Measurements from ENCODE around the gene ZNRF3. TPM values are rescaled to one million over a fixed set of nuclear protein-coding genes. Genes with fewer than 3 reads are reported as not detected.
"Not testable (repeated sequence)": the region's sequence is repeated elsewhere in the genome, so short reads cannot be mapped to it uniquely, and the experiment has no call there.

Gene ZNRF3
- total RNA-seq, 1 donor from 2014 or later = 5.8 TPM

GRCh38 chr22:29037340-29037932 lies 154.1 kb downstream of the ZNRF3 start:
- Mint-ChIP-seq H3K27me3 (ENCODE audit: low read depth, unreplicated experiment) (no peaks in the 10 kb centered on the region), H3K4me1 (ENCODE audit: low read depth, unreplicated experiment) (peaks cover 19% of the 10 kb centered on the region), H3K27ac (ENCODE audit: unreplicated experiment) (no peak overlapping the region), H3K4me3 (ENCODE audit: unreplicated experiment) (no peak overlapping the region), H3K36me3 (ENCODE audit: low read depth, unreplicated experiment) (no peaks in the 10 kb centered on the region), H3K9me3 (ENCODE audit: unreplicated experiment) (no peaks in the 10 kb centered on the region)
- DNase-seq (ENCODE audit: low read depth) (no peak), FAIRE-seq (no peak)
- Histone ChIP-seq H3K4me3 (ENCODE audit: insufficient read depth, low read depth, low read length) (no peak overlapping the region), H3K36me3 (ENCODE audit: insufficient read depth, low read length) (no peaks in the 10 kb centered on the region), H2AFZ (ENCODE audit: low read depth, low read length) (no peak overlapping the region), H3K9me3 (ENCODE audit: insufficient read depth, low read depth, low read length) (no peaks in the 10 kb centered on the region), H3K4me1 (ENCODE audit: insufficient read depth, low read length) (peaks cover 22% of the 10 kb centered on the region), H3K9ac (ENCODE audit: low read length) (no peak overlapping the region), H3K27ac (ENCODE audit: low read depth, low read length) (no peak overlapping the region), H3K79me2 (ENCODE audit: insufficient read depth, low read length) (no peaks in the 10 kb centered on the region), H3K27me3 (ENCODE audit: insufficient read depth, low read length) (no peaks in the 10 kb centered on the region), H4K20me1 (ENCODE audit: insufficient read depth, low read length) (no peaks in the 10 kb centered on the region), H3K4me2 (ENCODE audit: low read length) (no peak overlapping the region)
- no peak for TF ChIP-seq EZH2 (IDR thresholded peaks at IDR 0.05; ENCODE audit: insufficient read depth, low read length)

GRCh38 chr22:29039148-29039547 lies 155.8 kb downstream of the ZNRF3 start:
- H2AFZ ChIP-seq (ENCODE audit: low read depth, low read length) = no peak overlapping the region
- no peaks in the 10 kb centered on the region for H3K27me3 Mint-ChIP-seq (ENCODE audit: low read depth, unreplicated experiment)
- H3K4me1 Mint-ChIP-seq (ENCODE audit: low read depth, unreplicated experiment) = peaks cover 21% of the 10 kb centered on the region
- no peak overlapping the region for H3K9ac ChIP-seq (ENCODE audit: low read length)
- H3K79me2 ChIP-seq (ENCODE audit: insufficient read depth, low read length) = no peaks in the 10 kb centered on the region
- DNase-seq (ENCODE audit: low read depth) (no peak), FAIRE-seq (no peak)
- no peaks in the 10 kb centered on the region for H3K36me3 Mint-ChIP-seq (ENCODE audit: low read depth, unreplicated experiment)
- H3K9me3 Mint-ChIP-seq (ENCODE audit: unreplicated experiment) = no peaks in the 10 kb centered on the region
- TF ChIP-seq, protein P1, sequence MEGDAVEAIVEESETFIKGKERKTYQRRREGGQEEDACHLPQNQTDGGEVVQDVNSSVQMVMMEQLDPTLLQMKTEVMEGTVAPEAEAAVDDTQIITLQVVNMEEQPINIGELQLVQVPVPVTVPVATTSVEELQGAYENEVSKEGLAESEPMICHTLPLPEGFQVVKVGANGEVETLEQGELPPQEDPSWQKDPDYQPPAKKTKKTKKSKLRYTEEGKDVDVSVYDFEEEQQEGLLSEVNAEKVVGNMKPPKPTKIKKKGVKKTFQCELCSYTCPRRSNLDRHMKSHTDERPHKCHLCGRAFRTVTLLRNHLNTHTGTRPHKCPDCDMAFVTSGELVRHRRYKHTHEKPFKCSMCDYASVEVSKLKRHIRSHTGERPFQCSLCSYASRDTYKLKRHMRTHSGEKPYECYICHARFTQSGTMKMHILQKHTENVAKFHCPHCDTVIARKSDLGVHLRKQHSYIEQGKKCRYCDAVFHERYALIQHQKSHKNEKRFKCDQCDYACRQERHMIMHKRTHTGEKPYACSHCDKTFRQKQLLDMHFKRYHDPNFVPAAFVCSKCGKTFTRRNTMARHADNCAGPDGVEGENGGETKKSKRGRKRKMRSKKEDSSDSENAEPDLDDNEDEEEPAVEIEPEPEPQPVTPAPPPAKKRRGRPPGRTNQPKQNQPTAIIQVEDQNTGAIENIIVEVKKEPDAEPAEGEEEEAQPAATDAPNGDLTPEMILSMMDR (IDR thresholded peaks at IDR 0.05; ENCODE audit: insufficient read depth, low read depth, low read length) = no peak
- no peak for TF ChIP-seq EZH2 (IDR thresholded peaks at IDR 0.05; ENCODE audit: insufficient read depth, low read length)
- H3K27me3 ChIP-seq (ENCODE audit: insufficient read depth, low read length) = no peaks in the 10 kb centered on the region
- no peaks in the 10 kb centered on the region for H4K20me1 ChIP-seq (ENCODE audit: insufficient read depth, low read length)
- no peaks in the 10 kb centered on the region for H3K9me3 ChIP-seq (ENCODE audit: insufficient read depth, low read depth, low read length)
- no peak overlapping the region for H3K4me3 Mint-ChIP-seq (ENCODE audit: unreplicated experiment)
- no peak overlapping the region for H3K4me2 ChIP-seq (ENCODE audit: low read length)
- H3K4me1 ChIP-seq (ENCODE audit: insufficient read depth, low read length) = peaks cover 27% of the 10 kb centered on the region
- no peak overlapping the region for H3K27ac ChIP-seq (ENCODE audit: low read depth, low read length)
- no peak overlapping the region for H3K4me3 ChIP-seq (ENCODE audit: insufficient read depth, low read depth, low read length)
- no peak overlapping the region for H3K27ac Mint-ChIP-seq (ENCODE audit: unreplicated experiment)
- H3K36me3 ChIP-seq (ENCODE audit: insufficient read depth, low read length) = no peaks in the 10 kb centered on the region

DNA sequence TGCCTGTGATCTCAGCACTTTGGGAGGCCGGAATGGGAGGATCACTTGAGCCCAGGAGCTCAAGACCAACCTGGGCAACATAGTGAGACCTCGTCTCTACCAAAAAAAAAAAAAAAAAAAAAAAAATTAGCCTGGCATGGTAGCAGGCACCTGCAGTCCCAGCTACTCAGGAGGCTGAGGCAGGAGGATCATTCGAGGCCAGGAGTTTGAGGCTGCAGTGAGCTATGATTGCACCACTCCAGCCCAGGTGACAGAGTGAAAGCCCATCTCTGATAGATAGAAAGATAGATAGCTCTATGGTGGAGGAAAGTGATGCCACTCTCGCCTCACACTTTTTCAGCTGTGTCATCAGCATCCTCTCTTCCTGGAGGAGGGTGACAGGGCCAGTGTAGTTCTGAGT lies 156.3 kb downstream of the ZNRF3 start:
- H4K20me1 ChIP-seq (ENCODE audit: insufficient read depth, low read length); H3K27me3 ChIP-seq (ENCODE audit: insufficient read depth, low read length); H3K9me3 ChIP-seq (ENCODE audit: insufficient read depth, low read depth, low read length); FAIRE-seq; H3K4me3 Mint-ChIP-seq (ENCODE audit: unreplicated experiment); H2AFZ ChIP-seq (ENCODE audit: low read depth, low read length); DNase-seq (ENCODE audit: low read depth); H3K79me2 ChIP-seq (ENCODE audit: insufficient read depth, low read length); H3K27ac ChIP-seq (ENCODE audit: low read depth, low read length); H3K9me3 Mint-ChIP-seq (ENCODE audit: unreplicated experiment); H3K36me3 ChIP-seq (ENCODE audit: insufficient read depth, low read length); H3K4me2 ChIP-seq (ENCODE audit: low read length); H3K36me3 Mint-ChIP-seq (ENCODE audit: low read depth, unreplicated experiment); H3K27ac Mint-ChIP-seq (ENCODE audit: unreplicated experiment); H3K4me3 ChIP-seq (ENCODE audit: insufficient read depth, low read depth, low read length); H3K9ac ChIP-seq (ENCODE audit: low read length); H3K27me3 Mint-ChIP-seq (ENCODE audit: low read depth, unreplicated experiment): not testable (repeated sequence)
- peaks cover 26% of the 10 kb centered on the region for H3K4me1 Mint-ChIP-seq (ENCODE audit: low read depth, unreplicated experiment)
- H3K4me1 ChIP-seq (ENCODE audit: insufficient read depth, low read length) = peaks cover 33% of the 10 kb centered on the region
